B cell (primary cell): ENCODE measurements around the gene MAGEA2. TPM values are rescaled to one million over a fixed set of nuclear protein-coding genes. Genes with fewer than 3 reads are reported as not detected.
"Not testable (repeated sequence)": the region's sequence is repeated elsewhere in the genome, so short reads cannot be mapped to it uniquely, and the experiment has no call there.

Source experiments
- ATAC-seq: fragments of 200-7000 bp; cut with Tn5 transposase; one replicate; pipeline ENCODE4 v1.10.0; 2021; ENCODE audit warnings: low read depth, mild to moderate bottlenecking, moderate number of reproducible peaks, moderate library complexity
- CTCF ChIA-PET: fragments of 350-600 bp; sonication (Branson Sonifier 250); formaldehyde crosslinking; loops from one replicate; lab custom pipeline; 2021; ENCODE audit warnings: antibody characterized with exemption, inconsistent platforms; lab: Charles Lee
- POLR2A ChIA-PET: fragments of 350-600 bp; sonication (Branson Sonifier 250); formaldehyde crosslinking; loops from one replicate; lab custom pipeline; 2021; ENCODE audit warnings: antibody characterized with exemption; lab: Charles Lee
- DNase-seq: peaks from one replicate; pipeline ENCODE4 v3.0.0; 2013
- H2AFZ ChIP-seq: 2 replicates; pipeline ENCODE4 v1.6.1; 2012; ENCODE audit warnings: mild to moderate bottlenecking, low read depth, low read length; ENCODE audit not compliant: insufficient read depth, poor library complexity, severe bottlenecking
- H3K27ac ChIP-seq, 2 donors: 1 replicate in 1 of 2; 2 replicates in 1 of 2; pipeline ENCODE4 v1.5.1; 2012 to 2013; ENCODE audit warnings: low read length in 2 of 2, mild to moderate bottlenecking in 2 of 2, moderate library complexity in 1 of 2
- H3K27me3 ChIP-seq, 4 experiments: fragments of 200-600 bp in 1 of 4; sonication (generic) in 1 of 4; replicated peaks in 1 of 4; 1 replicate in 2 of 4; 2 replicates in 2 of 4; pipeline versions ENCODE4 v1.6.1 to v1.7.0; 2013 to 2016; ENCODE audit warnings: low read length in 3 of 4, mild to moderate bottlenecking in 2 of 4, mixed read lengths in 1 of 4, moderate library complexity in 1 of 4; ENCODE audit not compliant: insufficient read depth in 4 of 4, control insufficient read depth in 3 of 4; ENCODE audit errors: control extremely low read depth in 1 of 4
- H3K36me3 ChIP-seq, 2 experiments: replicated peaks in 1 of 2; 1 replicate in 1 of 2; 2 replicates in 1 of 2; pipeline versions ENCODE4 v1.6.1 to v1.7.1; 2013; ENCODE audit warnings: low read length in 1 of 2; ENCODE audit not compliant: insufficient read depth in 2 of 2, control insufficient read depth in 1 of 2; ENCODE audit errors: control extremely low read depth in 1 of 2, extremely low read depth in 1 of 2
- H3K4me1 ChIP-seq, 2 donors: fragments of 200-600 bp in 1 of 2; sonication (generic) in 1 of 2; 1 replicate in 1 of 2; 2 replicates in 1 of 2; pipeline versions ENCODE4 v1.5.1 to v1.6.1; 2013 to 2017; ENCODE audit warnings: low read length in 2 of 2; ENCODE audit not compliant: control insufficient read depth in 2 of 2, insufficient read depth in 2 of 2
- H3K4me2 ChIP-seq: replicated peaks from 2 replicates; pipeline ENCODE3; 2012; ENCODE audit warnings: mild to moderate bottlenecking, low read depth, low read length; ENCODE audit not compliant: poor library complexity, severe bottlenecking
- H3K4me3 ChIP-seq, 5 experiments: fragments of 200-600 bp in 1 of 5; sonication (generic) in 1 of 5; 1 replicate in 3 of 5; 2 replicates in 2 of 5; pipeline versions ENCODE4 v1.5.1 to v1.7.0; 2011 to 2016; ENCODE audit warnings: low read length in 4 of 5, mild to moderate bottlenecking in 4 of 5, low read depth in 2 of 5, control low read depth in 1 of 5, moderate library complexity in 1 of 5; ENCODE audit not compliant: insufficient read depth in 1 of 5; ENCODE audit errors: control extremely low read depth in 1 of 5, extremely low read depth in 1 of 5
- H3K79me2 ChIP-seq: fragments of 200-600 bp; sonication (generic); one replicate; pipeline ENCODE4 v1.6.0; 2016; ENCODE audit warnings: low read length; ENCODE audit not compliant: control insufficient read depth, insufficient read depth
- H3K9ac ChIP-seq: fragments of 200-600 bp; sonication (generic); 2 replicates; pipeline ENCODE4 v1.6.1; 2017; ENCODE audit warnings: mild to moderate bottlenecking, low read length, moderate library complexity
- H3K9me3 ChIP-seq, 3 donors: one replicate each; pipeline versions ENCODE4 v1.6.1 to v1.7.1; 2013; ENCODE audit warnings: low read length in 2 of 3; ENCODE audit not compliant: control insufficient read depth in 2 of 3, insufficient read depth in 1 of 3; ENCODE audit errors: control extremely low read depth in 1 of 3
- H4K20me1 ChIP-seq: 2 replicates; pipeline ENCODE4 v1.6.0; 2012; ENCODE audit warnings: mild to moderate bottlenecking, low read length; ENCODE audit not compliant: insufficient read depth, control insufficient read depth, poor library complexity, severe bottlenecking
- H3K27ac Mint-ChIP-seq: one replicate; pipeline ENCODE4 v1.8.0; 2021; ENCODE audit warnings: mixed read lengths
- H3K27me3 Mint-ChIP-seq: one replicate; pipeline ENCODE4 v1.8.0; 2021; ENCODE audit warnings: mixed read lengths
- H3K4me1 Mint-ChIP-seq: one replicate; pipeline ENCODE4 v1.8.0; 2021; ENCODE audit warnings: mixed read lengths
- H3K4me3 Mint-ChIP-seq: one replicate; pipeline ENCODE4 v1.8.0; 2021; ENCODE audit warnings: mixed read lengths
- H3K9me3 Mint-ChIP-seq: one replicate; pipeline ENCODE4 v1.8.0; 2022; ENCODE audit warnings: mixed read lengths; ENCODE audit not compliant: insufficient read depth
- EZH2 ChIP-seq: IDR thresholded peaks from 2 replicates; pipeline ENCODE4 v1.6.1; 2012; ENCODE audit warnings: borderline replicate concordance, low read depth, mild to moderate bottlenecking, moderate library complexity, low read length; ENCODE audit not compliant: insufficient read depth, poor library complexity, severe bottlenecking
- WGBS: methylation state at CpG from one replicate; pipeline ENCODE4 v1.1.5; 2013; ENCODE audit warnings: missing lambda C conversion rate; ENCODE audit not compliant: insufficient coverage; 5-methylcytosine and 5-hydroxymethylcytosine counted together
- intact Hi-C: fragments of 100-400 bp; cut with micrococcal nuclease; formaldehyde crosslinking; loops from one replicate; pipeline ENCODE4 v1.10.0; 2022
- polyA plus RNA-seq: library from polyadenylated mRNA; depleted of rRNA; stranded (reverse); fragments of >200 nt; gene quantifications from 2 replicates; pipeline ENCODE4 v1.2.3, GENCODE V29; 2012
- total RNA-seq, 2 donors: library from RNA; stranded (reverse); fragments of 120-200 nt in 1 of 2; gene quantifications; 1 replicate in 1 of 2; 2 replicates in 1 of 2; pipeline versions ENCODE4 v1.2.3 to v1.2.4, GENCODE V29; 2013 to 2022
- TF ChIP-seq, protein P1 (sequence below): fragments of 200-600 bp; IDR thresholded peaks from one replicate; pipeline ENCODE4 v1.8.0; 2022; ENCODE audit warnings: antibody characterized with exemption, mild to moderate bottlenecking

MAGEA2 gene
- total and polyA plus RNA-seq, 2 donors (not counting 1 experiment from before 2014, with no cell fraction given) = not detected

DNA sequence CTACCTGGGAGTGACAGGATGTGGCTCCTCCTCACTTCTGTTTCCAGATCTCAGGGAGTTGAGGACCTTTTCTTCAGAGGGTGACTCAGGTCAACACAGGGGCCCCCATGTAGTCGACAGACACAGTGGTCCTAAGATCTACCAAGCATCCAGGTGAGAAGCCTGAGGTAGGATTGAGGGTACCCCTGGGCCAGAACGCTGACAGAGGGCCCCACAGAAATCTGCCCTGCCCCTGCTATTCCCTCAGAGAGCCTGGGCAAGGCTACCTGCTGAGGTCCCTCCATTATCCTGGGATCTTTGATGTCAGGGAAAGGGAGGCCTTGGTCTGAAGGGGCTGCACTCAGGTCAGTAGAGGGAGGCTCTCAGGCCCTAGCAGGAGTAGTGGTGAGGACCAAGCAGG is 18.5 kb downstream of the MAGEA2 start:
- H3K9ac ChIP-seq = no peak overlapping the region
- DNase-seq = no peak
- H4K20me1 ChIP-seq = no peaks in the 10 kb centered on the region
- WGBS = no CpG with 5 or more reads among the region's 2 CpGs
- no peak overlapping the region for H3K4me2 ChIP-seq
- Mint-ChIP-seq H3K4me1 (no peaks in the 10 kb centered on the region), H3K27ac (no peak overlapping the region), H3K27me3 (no peaks in the 10 kb centered on the region), H3K4me3 (no peak overlapping the region), H3K9me3 (no peaks in the 10 kb centered on the region)
- POLR2A ChIA-PET = no interaction called here
- H3K79me2 ChIP-seq = no peaks in the 10 kb centered on the region
- intact Hi-C loops = no loop called here
- no peaks in the 10 kb centered on the region for H3K36me3 ChIP-seq
- H2AFZ ChIP-seq = no peak overlapping the region
- TF ChIP-seq, protein P1, sequence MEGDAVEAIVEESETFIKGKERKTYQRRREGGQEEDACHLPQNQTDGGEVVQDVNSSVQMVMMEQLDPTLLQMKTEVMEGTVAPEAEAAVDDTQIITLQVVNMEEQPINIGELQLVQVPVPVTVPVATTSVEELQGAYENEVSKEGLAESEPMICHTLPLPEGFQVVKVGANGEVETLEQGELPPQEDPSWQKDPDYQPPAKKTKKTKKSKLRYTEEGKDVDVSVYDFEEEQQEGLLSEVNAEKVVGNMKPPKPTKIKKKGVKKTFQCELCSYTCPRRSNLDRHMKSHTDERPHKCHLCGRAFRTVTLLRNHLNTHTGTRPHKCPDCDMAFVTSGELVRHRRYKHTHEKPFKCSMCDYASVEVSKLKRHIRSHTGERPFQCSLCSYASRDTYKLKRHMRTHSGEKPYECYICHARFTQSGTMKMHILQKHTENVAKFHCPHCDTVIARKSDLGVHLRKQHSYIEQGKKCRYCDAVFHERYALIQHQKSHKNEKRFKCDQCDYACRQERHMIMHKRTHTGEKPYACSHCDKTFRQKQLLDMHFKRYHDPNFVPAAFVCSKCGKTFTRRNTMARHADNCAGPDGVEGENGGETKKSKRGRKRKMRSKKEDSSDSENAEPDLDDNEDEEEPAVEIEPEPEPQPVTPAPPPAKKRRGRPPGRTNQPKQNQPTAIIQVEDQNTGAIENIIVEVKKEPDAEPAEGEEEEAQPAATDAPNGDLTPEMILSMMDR = no peak
- TF ChIP-seq EZH2 = no peak
- H3K27ac ChIP-seq = no peak overlapping the region
- no peaks in the 10 kb centered on the region for H3K4me1 ChIP-seq
- no peak overlapping the region for H3K4me3 ChIP-seq
- ATAC-seq = no peak
- CTCF ChIA-PET = no interaction called here
- no peaks in the 10 kb centered on the region for H3K27me3 ChIP-seq
- H3K9me3 ChIP-seq = no peaks in the 10 kb centered on the region

DNA sequence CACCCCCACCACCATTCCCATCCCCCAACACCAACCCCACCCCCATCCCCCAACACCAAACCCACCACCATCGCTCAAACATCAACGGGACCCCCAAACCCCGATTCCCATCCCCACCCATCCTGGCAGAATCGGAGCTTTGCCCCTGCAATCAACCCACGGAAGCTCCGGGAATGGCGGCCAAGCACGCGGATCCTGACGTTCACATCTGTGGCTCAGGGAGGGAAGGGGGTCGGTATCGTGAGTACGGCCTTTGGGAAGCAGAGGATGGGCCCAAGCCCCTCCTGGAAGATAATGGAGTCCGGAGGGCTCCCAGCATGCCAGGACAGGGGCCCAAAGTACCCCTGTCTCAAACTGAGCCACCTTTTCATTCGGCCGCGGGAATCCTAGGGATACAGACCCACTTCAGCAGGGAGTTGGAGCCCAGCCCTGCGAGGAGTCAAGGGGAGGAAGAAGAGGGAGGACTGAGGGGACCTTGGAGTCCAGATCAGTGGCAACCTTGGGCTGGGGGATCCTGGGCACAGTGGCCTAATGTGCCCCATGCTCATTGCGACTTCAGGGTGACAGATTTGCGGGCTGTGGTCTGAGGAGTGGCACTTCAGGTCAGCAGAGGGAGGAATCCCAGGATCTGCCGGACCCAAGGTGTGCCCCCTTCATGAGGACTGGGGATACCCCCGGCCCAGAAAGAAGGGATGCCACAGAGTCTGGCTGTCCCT is 19.3 kb downstream of the MAGEA2 start:
- DNase-seq, H3K4me3 ChIP-seq, H2AFZ ChIP-seq, H3K36me3 ChIP-seq, H3K9me3 ChIP-seq, H3K4me2 ChIP-seq, POLR2A ChIA-PET, H3K4me1 ChIP-seq, H3K9me3 Mint-ChIP-seq, H3K27ac Mint-ChIP-seq, H3K9ac ChIP-seq, H4K20me1 ChIP-seq, H3K79me2 ChIP-seq, intact Hi-C loops, H3K27ac ChIP-seq, CTCF ChIA-PET, H3K27me3 ChIP-seq, H3K4me1 Mint-ChIP-seq, H3K27me3 Mint-ChIP-seq, H3K4me3 Mint-ChIP-seq, ATAC-seq: not testable (repeated sequence)
- WGBS = 100% methylated on average over 2 of the region's 22 CpGs
